Subcutaneous abdominal adipose tissue (tissue), 5 donors: ENCODE data around the gene OR51F1.
"Not testable (repeated sequence)": the region's sequence is repeated elsewhere in the genome, so short reads cannot be mapped to it uniquely, and the experiment has no call there.

Experiments used
- H3K27ac ChIP-seq: one replicate; pipeline ENCODE4 v1.7.0; 2013; ENCODE audit warnings: low read depth, mild to moderate bottlenecking, inconsistent platforms, low read length, moderate library complexity
- H3K27me3 ChIP-seq, 5 donors: one replicate each; pipeline ENCODE4 v1.7.0; 2013; ENCODE audit warnings: low read length in 5 of 5, inconsistent platforms in 1 of 5; ENCODE audit not compliant: control insufficient read depth in 5 of 5, insufficient read depth in 4 of 5
- H3K36me3 ChIP-seq, 5 donors: one replicate each; pipeline ENCODE4 v1.7.0; 2013; ENCODE audit warnings: low read length in 5 of 5; ENCODE audit not compliant: control insufficient read depth in 5 of 5, insufficient read depth in 5 of 5
- H3K4me1 ChIP-seq, 5 donors: one replicate each; pipeline ENCODE4 v1.7.0; 2013; ENCODE audit warnings: low read length in 5 of 5, mild to moderate bottlenecking in 3 of 5, moderate library complexity in 1 of 5; ENCODE audit not compliant: control insufficient read depth in 5 of 5, insufficient read depth in 5 of 5
- H3K4me3 ChIP-seq, 5 donors: one replicate each; pipeline ENCODE4 v1.7.0; 2013; ENCODE audit warnings: low read length in 5 of 5, low read depth in 1 of 5
- H3K9ac ChIP-seq, 5 donors: one replicate each; pipeline ENCODE4 v1.7.0; 2013; ENCODE audit warnings: low read length in 5 of 5, mild to moderate bottlenecking in 4 of 5, moderate library complexity in 3 of 5
- H3K9me3 ChIP-seq, 5 donors: one replicate each; pipeline ENCODE4 v1.7.0; 2013; ENCODE audit warnings: low read length in 5 of 5; ENCODE audit not compliant: control insufficient read depth in 5 of 5
- donor health status: healthy.
- donor health status: healthy.
- donor health status: healthy.
- donor health status: healthy.
- donor health status: healthy.

The OR51F1 gene

DNA sequence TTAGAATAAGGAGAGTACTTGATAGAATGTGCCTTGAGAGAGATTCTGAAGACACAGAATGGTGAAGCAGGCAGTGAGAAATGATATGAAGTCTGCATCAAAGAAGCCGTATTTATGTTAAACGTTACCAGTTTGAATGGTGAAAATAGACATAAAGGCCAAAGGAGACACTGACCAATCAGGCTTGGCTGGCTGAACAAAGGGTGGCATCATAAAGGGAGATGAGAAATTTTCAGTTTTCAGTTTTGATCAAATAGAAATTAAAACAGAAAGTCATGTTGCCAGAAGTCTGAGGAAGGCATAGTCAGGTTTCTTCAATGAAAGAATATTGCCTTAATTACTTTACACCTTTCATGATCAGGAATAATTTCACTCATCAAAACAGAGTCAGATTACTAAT, 6.6 kb downstream of the OR51F1 start:
- Histone ChIP-seq H3K27ac (no peak overlapping the region), H3K27me3 (no peaks in the 10 kb centered on the region), H3K9ac (no peak overlapping the region), H3K9me3 (no peaks in the 10 kb centered on the region), H3K36me3 (no peaks in the 10 kb centered on the region), H3K4me3 (no peak overlapping the region), H3K4me1 (no peaks in the 10 kb centered on the region)

DNA sequence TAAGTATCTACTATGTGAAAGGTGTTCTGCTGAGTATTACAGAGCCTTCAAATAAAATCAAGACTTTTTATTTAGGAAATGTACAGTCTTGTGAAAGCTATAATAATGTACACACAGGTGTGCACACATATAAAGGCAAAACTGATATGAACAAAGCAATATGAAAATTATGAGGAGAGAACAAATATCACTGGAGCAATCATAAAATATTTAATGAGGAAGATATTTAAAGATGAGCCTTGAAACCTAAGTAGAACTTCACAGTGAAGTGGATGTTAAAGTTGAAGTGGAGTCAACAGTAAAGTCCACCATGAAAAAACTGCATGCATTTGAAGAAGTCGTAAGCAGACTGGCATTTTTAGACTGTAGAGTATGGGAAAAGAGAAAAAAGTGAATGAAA, 18.5 kb downstream of the OR51F1 start:
- Histone ChIP-seq H3K27ac (no peak overlapping the region), H3K27me3 (no peaks in the 10 kb centered on the region), H3K4me1 (no peaks in the 10 kb centered on the region), H3K4me3 (no peak overlapping the region), H3K9me3 (no peaks in the 10 kb centered on the region), H3K36me3 (no peaks in the 10 kb centered on the region), H3K9ac (no peak overlapping the region)

DNA sequence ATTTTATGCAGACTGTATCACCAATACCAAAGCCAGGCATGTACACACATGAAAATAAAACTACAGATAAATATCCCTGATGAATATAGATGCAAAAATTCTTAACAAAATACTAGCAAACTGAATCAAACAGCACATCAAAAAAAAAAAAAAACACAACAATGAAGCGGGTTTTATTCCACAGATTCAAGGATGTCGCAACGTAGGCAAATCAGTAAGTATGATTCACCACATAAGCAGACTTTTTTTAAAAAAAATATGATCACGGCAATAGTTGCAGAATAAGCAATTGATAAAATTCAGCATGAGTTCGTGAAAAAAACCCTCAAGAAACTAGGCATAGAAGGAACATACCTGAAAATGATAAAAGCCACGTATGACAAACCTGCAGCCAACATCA, 21.3 kb downstream of the OR51F1 start:
- H3K27ac ChIP-seq: no peak overlapping the region

DNA sequence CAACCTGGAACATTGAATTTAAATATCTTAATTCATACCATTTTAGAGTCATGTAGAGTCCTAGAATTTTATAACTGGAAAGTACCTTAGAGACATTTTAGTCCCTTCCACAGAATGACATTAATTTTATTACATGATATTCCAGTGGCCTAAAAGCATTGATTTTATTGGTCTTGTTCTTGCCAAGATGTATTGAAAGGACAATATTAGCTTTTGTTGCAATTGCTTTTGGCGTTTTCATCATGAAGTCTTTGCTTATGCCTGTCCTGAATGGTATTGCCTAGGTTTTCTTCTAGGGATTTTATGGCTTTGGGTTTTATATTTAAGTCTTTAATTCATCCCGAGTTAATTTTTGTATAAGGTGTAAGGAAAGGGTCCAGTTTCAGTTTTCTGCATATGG, 29.0 kb downstream of the OR51F1 start:
- Histone ChIP-seq H3K9me3 (no peaks in the 10 kb centered on the region), H3K36me3 (no peaks in the 10 kb centered on the region), H3K27ac (no peak overlapping the region), H3K4me1 (no peaks in the 10 kb centered on the region), H3K27me3 (no peaks in the 10 kb centered on the region), H3K9ac (no peak overlapping the region), H3K4me3 (no peak overlapping the region)

More for the DNA sequence above, 21.3 kb downstream of the OR51F1 start:
- Histone ChIP-seq H3K4me1 (no peaks in the 10 kb centered on the region), H3K27me3 (no peaks in the 10 kb centered on the region), H3K4me3 (no peak overlapping the region), H3K9me3 (no peaks in the 10 kb centered on the region), H3K9ac (no peak overlapping the region), H3K36me3 (no peaks in the 10 kb centered on the region)

DNA sequence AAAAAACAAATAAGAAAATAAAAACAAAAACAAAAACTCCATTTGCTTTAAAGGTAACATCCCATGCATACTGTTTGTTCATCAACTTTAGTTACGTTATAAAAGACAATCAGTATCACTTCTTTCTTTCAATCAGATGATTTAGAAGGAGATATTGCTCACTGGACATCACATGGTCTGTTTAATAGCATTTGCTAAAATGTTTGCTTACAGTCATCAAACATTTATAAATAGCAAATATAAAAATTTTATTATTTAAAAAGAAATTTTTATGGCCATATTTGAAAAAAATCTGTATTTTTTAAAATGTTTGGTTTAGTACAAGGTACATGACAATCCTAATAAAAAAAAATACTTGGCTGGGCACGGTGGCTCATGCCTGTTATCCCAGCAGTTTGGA, 42.6 kb downstream of the OR51F1 start:
- Histone ChIP-seq H3K9me3 (no peaks in the 10 kb centered on the region), H3K27me3 (no peaks in the 10 kb centered on the region), H3K27ac (no peak overlapping the region), H3K9ac (no peak overlapping the region), H3K4me1 (no peaks in the 10 kb centered on the region), H3K4me3 (no peak overlapping the region), H3K36me3 (no peaks in the 10 kb centered on the region)

DNA sequence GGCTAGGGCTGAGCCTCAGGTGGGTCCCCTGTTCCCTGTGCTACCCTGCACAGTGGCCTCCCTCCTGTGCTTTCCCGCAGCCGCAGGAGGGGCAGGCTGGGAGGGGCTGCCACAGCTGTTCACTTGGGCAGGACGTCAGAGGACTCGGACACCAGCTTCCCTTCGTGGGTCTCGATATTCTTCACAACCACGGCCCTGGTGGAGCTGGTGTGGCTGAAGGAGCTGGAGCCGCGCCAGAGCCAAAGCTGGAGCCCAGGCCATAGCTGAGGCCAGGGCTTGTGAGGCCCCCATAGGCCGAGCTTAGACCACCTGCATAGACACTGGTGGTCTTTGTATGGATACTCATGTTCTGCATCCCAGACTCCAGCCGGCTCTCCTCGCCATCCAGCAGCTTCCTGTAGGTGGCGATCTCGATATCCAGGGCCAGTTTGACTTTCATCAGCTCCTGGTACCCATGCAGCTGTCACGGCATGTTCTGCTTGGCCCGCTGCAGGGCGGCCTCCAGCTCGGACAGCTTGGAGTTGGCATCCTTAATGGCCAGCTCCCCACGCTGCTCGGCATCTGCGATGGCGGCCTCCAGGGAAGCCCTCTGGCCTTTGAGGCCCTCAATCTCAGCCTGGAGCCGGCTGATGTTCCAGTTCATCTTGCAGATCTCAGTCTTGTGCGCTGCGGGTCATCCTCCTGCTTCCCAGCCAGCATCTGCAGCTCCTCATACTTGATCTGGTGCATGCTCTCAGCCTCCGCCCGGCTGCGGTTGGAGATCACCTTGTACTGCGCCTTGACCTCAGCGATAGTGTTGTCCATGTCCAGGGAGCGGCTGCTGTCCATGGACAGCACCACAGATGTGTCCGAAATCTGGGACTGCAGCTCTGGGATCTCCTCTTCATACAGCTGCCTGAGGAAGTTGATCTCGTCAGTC, 46.9 kb downstream of the OR51F1 start:
- not testable (repeated sequence) for H3K36me3 ChIP-seq, H3K9ac ChIP-seq, H3K9me3 ChIP-seq, H3K27ac ChIP-seq, H3K4me3 ChIP-seq, H3K4me1 ChIP-seq, H3K27me3 ChIP-seq
